Trophoblast cell (in vitro differentiated cells and primary cell): ENCODE results near the gene FLNC.
A peak's percentile ranks its signal among the peaks of the same experiment; 100 is the strongest.

Source experiments
- DNase-seq, 2 donors: peaks; one replicate each; pipeline ENCODE4 v3.0.0-alpha.2; 2016
- H2AFZ ChIP-seq: 2 replicates; pipeline ENCODE4 v1.6.1; 2013; ENCODE audit warnings: low read length, moderate library complexity, mild to moderate bottlenecking; ENCODE audit not compliant: insufficient read depth, poor library complexity
- H2AK5ac ChIP-seq: 2 replicates; pipeline ENCODE4 v1.6.1; 2013; ENCODE audit warnings: mild to moderate bottlenecking, low read length
- H2BK120ac ChIP-seq: 2 replicates; pipeline ENCODE4 v1.6.1; 2013; ENCODE audit warnings: low read length, mild to moderate bottlenecking, moderate library complexity; ENCODE audit not compliant: insufficient read depth, poor library complexity
- H2BK12ac ChIP-seq: 2 replicates; pipeline ENCODE4 v1.6.1; 2013; ENCODE audit warnings: mild to moderate bottlenecking, low read length, moderate library complexity
- H2BK5ac ChIP-seq: 2 replicates; pipeline ENCODE4 v1.6.1; 2013; ENCODE audit warnings: low read length, low read depth, moderate library complexity, mild to moderate bottlenecking; ENCODE audit not compliant: poor library complexity
- H3K14ac ChIP-seq: 2 replicates; pipeline ENCODE4 v1.6.1; 2013; ENCODE audit warnings: mild to moderate bottlenecking, low read length
- H3K18ac ChIP-seq: 2 replicates; pipeline ENCODE4 v1.6.1; 2013; ENCODE audit warnings: mild to moderate bottlenecking, low read length
- H3K23ac ChIP-seq: 2 replicates; pipeline ENCODE4 v1.6.1; 2013; ENCODE audit warnings: low read length
- H3K27ac ChIP-seq: 2 replicates; pipeline ENCODE4 v1.5.1; 2013; ENCODE audit warnings: low read depth, mild to moderate bottlenecking, inconsistent platforms, low read length, moderate library complexity
- H3K27me3 ChIP-seq: 2 replicates; pipeline ENCODE4 v1.6.1; 2013; ENCODE audit warnings: inconsistent platforms, mild to moderate bottlenecking, low read length, moderate library complexity; ENCODE audit not compliant: insufficient read depth
- H3K36me3 ChIP-seq, 2 experiments: 1 replicate in 1 of 2; 2 replicates in 1 of 2; pipeline ENCODE4 v1.6.1; 2013; ENCODE audit warnings: low read length in 2 of 2, mild to moderate bottlenecking in 2 of 2, moderate library complexity in 1 of 2; ENCODE audit not compliant: insufficient read depth in 2 of 2, control insufficient read depth in 1 of 2
- H3K4ac ChIP-seq: 2 replicates; pipeline ENCODE4 v1.6.1; 2013; ENCODE audit warnings: low read depth, mild to moderate bottlenecking, low read length, moderate library complexity
- H3K4me1 ChIP-seq, 2 experiments: 1 replicate in 1 of 2; 2 replicates in 1 of 2; pipeline ENCODE4 v1.6.1; 2013; ENCODE audit warnings: low read length in 2 of 2, mild to moderate bottlenecking in 2 of 2, moderate library complexity in 1 of 2; ENCODE audit not compliant: insufficient read depth in 2 of 2, control insufficient read depth in 1 of 2
- H3K4me2 ChIP-seq: 2 replicates; pipeline ENCODE4 v1.6.1; 2013; ENCODE audit warnings: inconsistent platforms, mild to moderate bottlenecking, low read length, moderate library complexity
- H3K4me3 ChIP-seq: 2 replicates; pipeline ENCODE4 v1.5.1; 2013; ENCODE audit warnings: mild to moderate bottlenecking, low read depth, low read length, inconsistent platforms
- H3K79me1 ChIP-seq: one replicate; pipeline ENCODE4 v1.6.1; 2013; ENCODE audit warnings: low read length
- H3K79me2 ChIP-seq: 2 replicates; pipeline ENCODE4 v1.6.1; 2013; ENCODE audit warnings: low read length, mild to moderate bottlenecking; ENCODE audit not compliant: control insufficient read depth, insufficient read depth, poor library complexity
- H3K9ac ChIP-seq: 2 replicates; pipeline ENCODE4 v1.6.1; 2013; ENCODE audit warnings: mild to moderate bottlenecking, low read length
- H3K9me3 ChIP-seq: 2 replicates; pipeline ENCODE4 v1.6.1; 2013; ENCODE audit warnings: low read depth, mild to moderate bottlenecking, control low read depth, inconsistent platforms, low read length; ENCODE audit not compliant: insufficient read depth
- H4K12ac ChIP-seq: 2 replicates; pipeline ENCODE4 v1.6.1; 2013; ENCODE audit warnings: low read depth, mild to moderate bottlenecking, low read length, moderate library complexity
- H4K8ac ChIP-seq: 2 replicates; pipeline ENCODE4 v1.6.1; 2013; ENCODE audit warnings: low read depth, mild to moderate bottlenecking, low read length, moderate library complexity
- H4K91ac ChIP-seq: one replicate; pipeline ENCODE4 v1.6.1; 2013; ENCODE audit warnings: low read depth, mild to moderate bottlenecking, low read length, moderate library complexity
- WGBS: extraction: QIAGEN DNeasy Blood & Tissue Kit; methylation state at CpG from one replicate; pipeline ENCODE4 v1.1.7; 2013; ENCODE audit warnings: missing lambda C conversion rate; ENCODE audit not compliant: insufficient read length, insufficient coverage; ENCODE audit errors: extremely low coverage; 5-methylcytosine and 5-hydroxymethylcytosine counted together

The FLNC gene

GRCh38 chr7:128887169-128888038, 57.2 kb downstream of the FLNC start:
- no peak overlapping the region for H2BK12ac ChIP-seq
- H3K4me2 ChIP-seq, result no peak overlapping the region
- H4K91ac ChIP-seq, result no peak overlapping the region
- H2AK5ac ChIP-seq, result no peak overlapping the region
- H3K27me3 ChIP-seq, result peaks cover 10% of the 10 kb centered on the region
- no peaks in the 10 kb centered on the region for H3K79me2 ChIP-seq
- no peak overlapping the region for H3K18ac ChIP-seq
- no peak for DNase-seq
- peak overlapping the region; percentile 40 for H3K4me3 ChIP-seq
- no peak overlapping the region for H3K9ac ChIP-seq
- H3K14ac ChIP-seq, result no peak overlapping the region
- H4K12ac ChIP-seq, result no peak overlapping the region
- H3K9me3 ChIP-seq, result peaks cover 22% of the 10 kb centered on the region
- H3K27ac ChIP-seq, result no peak overlapping the region
- H4K8ac ChIP-seq, result no peak overlapping the region
- no peak overlapping the region for H3K23ac ChIP-seq
- WGBS, result no CpG with 5 or more reads among the region's 7 CpGs
- peaks cover 10 to 14% of the 10 kb centered on the region in 2 experiments for H3K4me1 ChIP-seq
- H2BK120ac ChIP-seq, result no peak overlapping the region
- H3K4ac ChIP-seq, result no peak overlapping the region
- no peaks in the 10 kb centered on the region for H3K36me3 ChIP-seq
- H2AFZ ChIP-seq, result no peak overlapping the region
- no peaks in the 10 kb centered on the region for H3K79me1 ChIP-seq
- H2BK5ac ChIP-seq, result no peak overlapping the region

- Histone ChIP-seq H3K36me3 (no peaks in the 10 kb centered on the region), H2AK5ac (no peak overlapping the region), H3K27me3 (peaks cover 10% of the 10 kb centered on the region), H3K4me3 (peak overlapping the region; percentile 40), H2BK12ac (no peak overlapping the region), H3K27ac (no peak overlapping the region), H3K18ac (no peak overlapping the region), H2BK5ac (no peak overlapping the region), H2BK120ac (no peak overlapping the region), H3K23ac (no peak overlapping the region), H4K91ac (no peak overlapping the region), H3K9me3 (peaks cover 24% of the 10 kb centered on the region), H3K79me2 (no peaks in the 10 kb centered on the region), H3K14ac (no peak overlapping the region), H3K4me2 (no peak overlapping the region), H4K12ac (no peak overlapping the region), H2AFZ (no peak overlapping the region), H3K9ac (no peak overlapping the region), H3K79me1 (no peaks in the 10 kb centered on the region), H4K8ac (no peak overlapping the region), H3K4me1 (peaks cover 10 to 14% of the 10 kb centered on the region in 2 experiments), H3K4ac (no peak overlapping the region)
- DNase-seq, result no peak
- no CpG with 5 or more reads among the region's 7 CpGs for WGBS
Observed at GRCh38 chr7:128888039-128888755, 58.0 kb downstream of the FLNC start.

- Histone ChIP-seq H2AFZ (no peak overlapping the region), H3K9ac (no peak overlapping the region), H3K79me2 (no peaks in the 10 kb centered on the region), H2BK5ac (no peak overlapping the region), H2BK120ac (no peak overlapping the region), H2AK5ac (no peak overlapping the region), H3K4me3 (no peak overlapping the region), H2BK12ac (no peak overlapping the region), H4K91ac (no peak overlapping the region), H3K27ac (no peak overlapping the region), H4K8ac (no peak overlapping the region), H3K4me2 (no peak overlapping the region), H3K79me1 (no peaks in the 10 kb centered on the region), H3K36me3 (no peaks in the 10 kb centered on the region), H4K12ac (no peak overlapping the region), H3K18ac (no peak overlapping the region), H3K4ac (no peak overlapping the region), H3K9me3 (peaks cover 24% of the 10 kb centered on the region), H3K27me3 (peaks cover 10% of the 10 kb centered on the region), H3K4me1 (peaks cover 10 to 14% of the 10 kb centered on the region in 2 experiments), H3K14ac (no peak overlapping the region), H3K23ac (no peak overlapping the region)
- DNase-seq, result no peak
- WGBS, result no CpG with 5 or more reads among the region's 11 CpGs
Observed at GRCh38 chr7:128888756-128889095, 58.5 kb downstream of the FLNC start.

- H3K4me3 ChIP-seq, result no peak overlapping the region
- H3K4me2 ChIP-seq, result no peak overlapping the region
- peaks cover 10 to 14% of the 10 kb centered on the region in 2 experiments for H3K4me1 ChIP-seq
- WGBS, result no CpG with 5 or more reads among the region's 8 CpGs
- H3K9me3 ChIP-seq, result peaks cover 24% of the 10 kb centered on the region
- peak; percentile 81 to 84 for DNase-seq
- H3K79me2 ChIP-seq, result no peaks in the 10 kb centered on the region
- H2BK120ac ChIP-seq, result no peak overlapping the region
- H2BK12ac ChIP-seq, result no peak overlapping the region
- H3K36me3 ChIP-seq, result no peaks in the 10 kb centered on the region
- H4K12ac ChIP-seq, result no peak overlapping the region
- no peak overlapping the region for H3K27ac ChIP-seq
- H3K18ac ChIP-seq, result no peak overlapping the region
- H4K8ac ChIP-seq, result no peak overlapping the region
- H3K9ac ChIP-seq, result no peak overlapping the region
- H4K91ac ChIP-seq, result no peak overlapping the region
- H2AFZ ChIP-seq, result no peak overlapping the region
- peaks cover 10% of the 10 kb centered on the region for H3K27me3 ChIP-seq
- no peak overlapping the region for H2BK5ac ChIP-seq
- H3K79me1 ChIP-seq, result no peaks in the 10 kb centered on the region
- no peak overlapping the region for H3K23ac ChIP-seq
- H3K4ac ChIP-seq, result no peak overlapping the region
- H2AK5ac ChIP-seq, result no peak overlapping the region
- no peak overlapping the region for H3K14ac ChIP-seq
Observed at GRCh38 chr7:128889121-128889520, 58.9 kb downstream of the FLNC start.
